Parathyroid adenoma (tissue), 2 donors: ENCODE data around the gene FLOT1.
A peak's percentile ranks its signal among the peaks of the same experiment; 100 is the strongest.

Experiments
- H2AFZ ChIP-seq: fragments of 300-600 bp; sonication (generic); one replicate; pipeline ENCODE4 v1.7.0; 2017; ENCODE audit warnings: antibody characterized with exemption, mild to moderate bottlenecking
- H3K27ac ChIP-seq: fragments of 300-600 bp; sonication (generic); one replicate; pipeline ENCODE4 v1.7.0; 2017
- H3K27me3 ChIP-seq: fragments of 300-600 bp; sonication (generic); one replicate; pipeline ENCODE4 v1.7.0; 2017; ENCODE audit warnings: low read length; ENCODE audit not compliant: control insufficient read depth, insufficient read depth
- H3K36me3 ChIP-seq: fragments of 300-600 bp; sonication (generic); one replicate; pipeline ENCODE4 v1.7.0; 2017; ENCODE audit warnings: low read length; ENCODE audit not compliant: control insufficient read depth, insufficient read depth
- H3K4me1 ChIP-seq: fragments of 300-600 bp; sonication (generic); one replicate; pipeline ENCODE4 v1.7.0; 2017; ENCODE audit warnings: control low read depth
- H3K4me2 ChIP-seq: fragments of 300-600 bp; sonication (generic); one replicate; pipeline ENCODE4 v1.7.0; 2017; ENCODE audit warnings: low read length
- H3K4me3 ChIP-seq: fragments of 300-600 bp; sonication (generic); one replicate; pipeline ENCODE4 v1.7.0; 2017; ENCODE audit warnings: low read depth, low read length
- H3K79me2 ChIP-seq: fragments of 300-600 bp; sonication (generic); one replicate; pipeline ENCODE4 v1.7.0; 2017; ENCODE audit warnings: control low read depth
- H3K9ac ChIP-seq: fragments of 300-600 bp; sonication (generic); one replicate; pipeline ENCODE4 v1.7.0; 2017; ENCODE audit warnings: mild to moderate bottlenecking
- H3K9me3 ChIP-seq: fragments of 300-600 bp; sonication (generic); one replicate; pipeline ENCODE4 v1.7.0; 2017; ENCODE audit warnings: low read length; ENCODE audit not compliant: control insufficient read depth
- CTCF ChIP-seq: fragments of 300-600 bp; sonication (generic); IDR thresholded peaks from one replicate; pipeline ENCODE4 v1.7.0; 2017; ENCODE audit warnings: antibody characterized with exemption, mild to moderate bottlenecking
- donor health status: primary hyperparathyroidism.

FLOT1 gene

GRCh38 chr6:30738532-30738931 is 4.0 kb downstream of the FLOT1 start:
- Histone ChIP-seq H3K36me3 (no peaks in the 10 kb centered on the region), H3K9ac (no peak overlapping the region), H3K4me1 (peaks cover 6% of the 10 kb centered on the region)

GRCh38 chr6:30735668-30736314 is 6.7 kb downstream of the FLOT1 start:
- no peaks in the 10 kb centered on the region for H3K9me3 ChIP-seq
- H3K4me1 ChIP-seq: no peaks in the 10 kb centered on the region
- H3K4me2 ChIP-seq: no peak overlapping the region
- no peaks in the 10 kb centered on the region for H3K27me3 ChIP-seq
- H3K27ac ChIP-seq: no peak overlapping the region
- no peaks in the 10 kb centered on the region for H3K36me3 ChIP-seq
- H3K9ac ChIP-seq: no peak overlapping the region
- H3K4me3 ChIP-seq: no peak overlapping the region
- no peak for TF ChIP-seq CTCF
- no peak overlapping the region for H2AFZ ChIP-seq
- peaks cover 5% of the 10 kb centered on the region for H3K79me2 ChIP-seq

More at GRCh38 chr6:30738532-30738931, 4.0 kb downstream of the FLOT1 start:
- Histone ChIP-seq H3K27ac (no peak overlapping the region), H3K79me2 (peaks cover 9% of the 10 kb centered on the region), H3K4me3 (no peak overlapping the region), H3K4me2 (no peak overlapping the region), H3K9me3 (no peaks in the 10 kb centered on the region), H3K27me3 (no peaks in the 10 kb centered on the region), H2AFZ (no peak overlapping the region)
- no peak for TF ChIP-seq CTCF

- Histone ChIP-seq H3K36me3 (no peaks in the 10 kb centered on the region), H3K4me1 (peaks cover 5% of the 10 kb centered on the region), H3K9ac (no peak overlapping the region), H3K27me3 (no peaks in the 10 kb centered on the region), H3K4me3 (no peak overlapping the region), H3K9me3 (no peaks in the 10 kb centered on the region), H3K27ac (no peak overlapping the region), H2AFZ (no peak overlapping the region), H3K79me2 (peaks cover 8% of the 10 kb centered on the region), H3K4me2 (no peak overlapping the region)
- TF ChIP-seq CTCF: no peak
These were observed 10.1 kb downstream of the FLOT1 start for GRCh38 chr6:30732237-30732943.

- Histone ChIP-seq H3K27ac (no peak overlapping the region), H3K4me2 (no peak overlapping the region), H3K79me2 (peaks cover 8% of the 10 kb centered on the region), H3K9me3 (no peaks in the 10 kb centered on the region), H2AFZ (peak overlapping the region; percentile 45), H3K9ac (no peak overlapping the region), H3K4me1 (peaks cover 5% of the 10 kb centered on the region), H3K27me3 (no peaks in the 10 kb centered on the region), H3K36me3 (no peaks in the 10 kb centered on the region), H3K4me3 (no peak overlapping the region)
- peak; percentile 88 for TF ChIP-seq CTCF
These were observed 11.7 kb downstream of the FLOT1 start for GRCh38 chr6:30730601-30731435.
